ENCODE data around the gene SYNE1. TPM values are rescaled to one million over a fixed set of nuclear protein-coding genes. Genes with fewer than 3 reads are reported as not detected.

SYNE1 gene
- total RNA-seq, 2 experiments from 2014 or later = 29.5 to 35.1 TPM

DNA sequence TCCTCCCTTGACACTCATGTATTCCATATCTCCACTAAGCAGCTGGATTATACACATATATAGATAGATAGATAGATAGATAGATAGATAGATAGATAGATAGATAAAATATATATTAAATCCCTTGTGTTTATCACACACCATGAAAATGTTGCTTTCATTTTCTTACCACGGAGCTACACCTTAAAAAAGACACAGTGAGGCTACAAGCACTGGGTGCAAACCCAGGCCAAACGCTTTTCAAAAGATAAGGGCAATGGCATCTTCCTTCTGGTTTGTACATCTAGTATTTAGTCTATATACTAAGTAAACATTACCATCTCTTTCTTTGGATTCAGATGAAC lies 452.6 kb downstream of the SYNE1 start:
- ATAC-seq (peak; percentile 49), DNase-seq (no peak)
- Mint-ChIP-seq H3K27me3 (no peaks in the 10 kb centered on the region), H3K9me3 (no peaks in the 10 kb centered on the region), H3K27ac (peak overlapping the region; percentile 95), H3K4me1 (ENCODE audit: low read depth) (peaks cover 62% of the 10 kb centered on the region), H3K36me3 (ENCODE audit: low read depth) (peaks cover 20% of the 10 kb centered on the region), H3K4me3 (peak overlapping the region; percentile 76)
- TF ChIP-seq, protein P1, sequence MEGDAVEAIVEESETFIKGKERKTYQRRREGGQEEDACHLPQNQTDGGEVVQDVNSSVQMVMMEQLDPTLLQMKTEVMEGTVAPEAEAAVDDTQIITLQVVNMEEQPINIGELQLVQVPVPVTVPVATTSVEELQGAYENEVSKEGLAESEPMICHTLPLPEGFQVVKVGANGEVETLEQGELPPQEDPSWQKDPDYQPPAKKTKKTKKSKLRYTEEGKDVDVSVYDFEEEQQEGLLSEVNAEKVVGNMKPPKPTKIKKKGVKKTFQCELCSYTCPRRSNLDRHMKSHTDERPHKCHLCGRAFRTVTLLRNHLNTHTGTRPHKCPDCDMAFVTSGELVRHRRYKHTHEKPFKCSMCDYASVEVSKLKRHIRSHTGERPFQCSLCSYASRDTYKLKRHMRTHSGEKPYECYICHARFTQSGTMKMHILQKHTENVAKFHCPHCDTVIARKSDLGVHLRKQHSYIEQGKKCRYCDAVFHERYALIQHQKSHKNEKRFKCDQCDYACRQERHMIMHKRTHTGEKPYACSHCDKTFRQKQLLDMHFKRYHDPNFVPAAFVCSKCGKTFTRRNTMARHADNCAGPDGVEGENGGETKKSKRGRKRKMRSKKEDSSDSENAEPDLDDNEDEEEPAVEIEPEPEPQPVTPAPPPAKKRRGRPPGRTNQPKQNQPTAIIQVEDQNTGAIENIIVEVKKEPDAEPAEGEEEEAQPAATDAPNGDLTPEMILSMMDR (IDR thresholded peaks at IDR 0.05) = no peak
- intact Hi-C loops (cut with micrococcal nuclease) = no loop called here
- CTCF ChIA-PET = interaction anchor here (0.9 to 1.6 kb wide), 5 partner anchors 12 to 154 kb away, joined by 3 to 6 read pairs (median 4); no protein-coding TSS in a partner anchor
- POLR2A ChIA-PET = interaction anchor here (0.8 to 1.9 kb wide), 7 partner anchors 10 to 732 kb away, joined by 3 to 16 read pairs (median 3); partner anchors contain the start of gene RMND1

DNA sequence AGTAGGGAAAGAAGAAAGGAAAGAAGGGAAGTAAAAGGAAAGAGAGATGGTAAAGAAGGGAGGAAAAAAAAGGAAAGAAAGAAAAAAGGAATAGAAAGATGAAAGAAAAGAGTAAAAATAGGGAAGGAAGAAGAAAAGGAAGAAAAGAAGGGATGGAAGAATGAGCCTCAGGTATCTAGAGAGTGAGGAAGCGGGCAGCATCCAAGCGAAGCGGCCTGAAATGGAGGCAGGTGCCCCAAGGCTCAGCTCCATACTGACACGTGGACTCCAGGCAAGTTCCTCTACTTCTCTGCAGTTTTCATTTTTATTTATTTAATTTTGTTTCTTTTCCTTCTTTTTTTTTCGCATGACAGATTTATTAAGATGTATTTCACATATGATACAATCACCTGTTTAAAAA lies 456.6 kb downstream of the SYNE1 start:
- no peak for DNase-seq
- no peaks in the 10 kb centered on the region for H3K27me3 Mint-ChIP-seq
- intact Hi-C loops (cut with micrococcal nuclease) = no loop called here
- H3K9me3 Mint-ChIP-seq = no peaks in the 10 kb centered on the region
- peaks cover 21% of the 10 kb centered on the region for H3K36me3 Mint-ChIP-seq (ENCODE audit: low read depth)
- H3K27ac Mint-ChIP-seq = no peak overlapping the region
- TF ChIP-seq, protein P1 (IDR thresholded peaks at IDR 0.05) = no peak
- H3K4me1 Mint-ChIP-seq (ENCODE audit: low read depth) = peaks cover 45% of the 10 kb centered on the region
- no peak for ATAC-seq
- POLR2A ChIA-PET = no interaction called here
- CTCF ChIA-PET = interaction anchor here (1.5 kb wide), 1 partner anchor 24 kb away, joined by 3 read pairs; no protein-coding TSS in a partner anchor
- H3K4me3 Mint-ChIP-seq = no peak overlapping the region

DNA sequence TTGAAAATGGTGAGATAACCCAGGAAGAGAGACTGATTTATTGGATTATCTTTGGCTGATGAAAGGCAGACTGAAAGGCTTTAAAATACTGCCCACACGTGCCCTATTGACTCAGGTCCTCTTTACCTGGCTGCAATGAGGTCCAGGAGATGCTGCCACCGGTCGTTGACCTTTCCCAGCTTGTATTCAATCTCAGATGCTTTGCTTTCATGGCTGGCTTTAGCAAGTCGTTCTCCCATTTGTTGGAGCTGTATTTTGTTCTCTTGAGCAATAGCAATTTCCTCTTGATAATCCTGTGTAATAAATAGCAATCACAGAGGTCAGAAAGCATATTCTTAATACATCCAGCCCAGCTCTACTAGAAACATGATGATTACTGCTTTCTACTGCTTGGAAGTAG lies 460.9 kb downstream of the SYNE1 start:
- CTCF ChIA-PET = no interaction called here
- intact Hi-C loops (cut with micrococcal nuclease) = no loop called here

DNA sequence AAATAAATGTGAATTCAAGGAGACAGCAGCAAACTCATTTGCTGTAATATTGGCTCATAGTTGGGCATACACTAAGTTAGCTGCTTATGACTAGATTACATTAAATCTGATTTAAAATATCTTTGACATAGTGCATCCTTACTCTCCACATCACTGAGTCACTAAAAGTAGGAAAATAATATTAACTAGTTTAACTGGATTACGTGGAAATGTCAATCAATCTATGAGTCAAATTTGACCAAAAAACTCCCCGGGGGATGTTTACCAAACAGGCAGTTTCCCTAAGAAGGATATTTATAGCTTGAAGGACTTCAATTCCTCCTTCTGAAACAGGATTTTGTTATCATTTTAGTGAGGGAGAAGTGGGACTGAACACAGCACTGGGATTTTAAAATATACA lies 463.2 kb downstream of the SYNE1 start:
- CTCF ChIA-PET = interaction anchor here (0.8 kb wide), 1 partner anchor 36 kb away, joined by 3 read pairs; no protein-coding TSS in a partner anchor
- H3K27ac Mint-ChIP-seq = peak overlapping the region; percentile 32
- H3K36me3 Mint-ChIP-seq (ENCODE audit: low read depth) = peaks cover 52% of the 10 kb centered on the region
- intact Hi-C loops (cut with micrococcal nuclease) = no loop called here
- H3K4me1 Mint-ChIP-seq (ENCODE audit: low read depth) = peaks cover 44% of the 10 kb centered on the region
- H3K9me3 Mint-ChIP-seq = peaks cover 9% of the 10 kb centered on the region
- TF ChIP-seq, protein P1 (IDR thresholded peaks at IDR 0.05) = no peak
- POLR2A ChIA-PET = interaction anchor here (2.4 kb wide), 1 partner anchor 11 kb away, joined by 9 read pairs; no protein-coding TSS in a partner anchor
- no peak overlapping the region for H3K4me3 Mint-ChIP-seq
- no peaks in the 10 kb centered on the region for H3K27me3 Mint-ChIP-seq
- ATAC-seq = no peak
- no peak for DNase-seq

More for the DNA sequence above, 460.9 kb downstream of the SYNE1 start:
- Mint-ChIP-seq H3K27ac (peak overlapping the region; percentile 48), H3K4me1 (ENCODE audit: low read depth) (peaks cover 42% of the 10 kb centered on the region), H3K36me3 (ENCODE audit: low read depth) (peaks cover 47% of the 10 kb centered on the region), H3K27me3 (no peaks in the 10 kb centered on the region), H3K4me3 (no peak overlapping the region), H3K9me3 (peaks cover 2% of the 10 kb centered on the region)
- POLR2A ChIA-PET = interaction anchor here (1.1 kb wide), 1 partner anchor 11 kb away, joined by 3 read pairs; no protein-coding TSS in a partner anchor
- TF ChIP-seq, protein P1 (IDR thresholded peaks at IDR 0.05) = no peak
- DNase-seq (no peak), ATAC-seq (no peak)

DNA sequence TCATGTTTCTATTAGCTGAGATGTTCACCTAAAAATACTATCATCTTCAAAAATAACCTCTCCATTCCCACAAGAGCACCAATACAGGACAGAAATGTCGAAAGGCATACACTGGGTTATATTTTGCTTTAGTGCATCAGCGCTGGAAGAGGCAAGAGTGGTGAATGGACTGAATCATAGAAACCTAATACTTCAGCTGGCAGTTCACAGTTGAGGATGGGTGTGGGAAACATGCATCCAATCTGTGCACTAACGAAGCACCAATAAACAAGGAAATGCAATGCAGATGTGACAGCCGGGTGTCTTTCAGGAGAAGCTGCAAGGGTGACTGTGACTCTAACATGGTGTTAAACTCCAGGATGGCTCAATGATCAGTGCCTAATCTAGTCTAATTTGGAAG lies 463.8 kb downstream of the SYNE1 start:
- Mint-ChIP-seq H3K27me3 (no peaks in the 10 kb centered on the region), H3K4me1 (ENCODE audit: low read depth) (peaks cover 47% of the 10 kb centered on the region), H3K27ac (peak overlapping the region; percentile 32)

More for the DNA sequence above, 463.8 kb downstream of the SYNE1 start:
- intact Hi-C loops (cut with micrococcal nuclease) = no loop called here
- DNase-seq = no peak
- CTCF ChIA-PET = no interaction called here
- TF ChIP-seq, protein P1 (IDR thresholded peaks at IDR 0.05) = no peak
- POLR2A ChIA-PET = interaction anchor here (2.4 kb wide), 1 partner anchor 12 kb away, joined by 9 read pairs; no protein-coding TSS in a partner anchor
- no peak for ATAC-seq
- peaks cover 54% of the 10 kb centered on the region for H3K36me3 Mint-ChIP-seq (ENCODE audit: low read depth)
- H3K9me3 Mint-ChIP-seq = peaks cover 9% of the 10 kb centered on the region
- no peak overlapping the region for H3K4me3 Mint-ChIP-seq

All from activated CD8-positive, alpha-beta T cell treated with anti-CD3 and anti-CD28 coated beads for 36 hours (primary cell).